GM12878 (cell line): ENCODE data around the gene SHROOM1.

ENCODE experiments used
- BCL11A ChIP-seq: IDR thresholded peaks from 2 replicates; pipeline ENCODE4 v1.6.1; 2011; ENCODE audit warnings: low read depth, low read length
- BHLHE40 ChIP-seq, 2 experiments: fragments of 450-650 bp in 1 of 2; IDR thresholded peaks; 2 replicates each; pipeline ENCODE4 v1.6.1; 2011 to 2017; ENCODE audit warnings: low read depth in 2 of 2, borderline replicate concordance in 1 of 2, improper control_type of control experiment in 1 of 2, low read length in 1 of 2, mild to moderate bottlenecking in 1 of 2
- EZH2 ChIP-seq: IDR thresholded peaks from 2 replicates; pipeline ENCODE4 v1.6.1; 2012; ENCODE audit warnings: low read depth, mild to moderate bottlenecking, control low read depth, inconsistent platforms, low read length, borderline replicate concordance; ENCODE audit not compliant: control insufficient read depth
- HDGF ChIP-seq: fragments of 450-650 bp; IDR thresholded peaks from 2 replicates; pipeline ENCODE4 v1.6.1; 2016; ENCODE audit warnings: antibody characterized with exemption
- NRF1 ChIP-seq: conservative IDR thresholded peaks from 2 replicates; pipeline ENCODE4 v1.6.1; 2011; ENCODE audit warnings: mild to moderate bottlenecking, low read depth, low read length, improper control_type of control experiment
- POLR2A ChIP-seq: IDR thresholded peaks from 2 replicates; pipeline ENCODE4 v1.6.1; 2011; ENCODE audit warnings: low read depth, mild to moderate bottlenecking, low read length
- RAD21 ChIP-seq: IDR thresholded peaks from 2 replicates; pipeline ENCODE4 v1.6.1; 2011; ENCODE audit warnings: mild to moderate bottlenecking, low read depth, low read length, moderate library complexity; ENCODE audit not compliant: insufficient read depth
- TCF7 ChIP-seq: IDR thresholded peaks from 2 replicates; pipeline ENCODE4 v1.6.1; 2014; ENCODE audit warnings: antibody characterized with exemption, borderline replicate concordance
- ZNF384 ChIP-seq: IDR thresholded peaks from 2 replicates; pipeline ENCODE4 v1.6.1; 2012; ENCODE audit warnings: low read depth, mild to moderate bottlenecking, low read length, improper control_type of control experiment, borderline replicate concordance
- TF ChIP-seq, protein P1 (sequence below): fragments of 450-650 bp; IDR thresholded peaks from 2 replicates; pipeline ENCODE4 v1.6.1; 2014; ENCODE audit warnings: mild to moderate bottlenecking
- TF ChIP-seq, protein P2 (sequence below), 3 experiments: IDR thresholded peaks in 2 of 3; conservative IDR thresholded peaks in 1 of 3; 2 replicates each; pipeline ENCODE4 v1.5.1; 2011; ENCODE audit warnings: low read depth in 3 of 3, low read length in 3 of 3, mild to moderate bottlenecking in 3 of 3, control low read depth in 2 of 3, moderate library complexity in 2 of 3, inconsistent platforms in 1 of 3, mixed read lengths in 1 of 3; ENCODE audit not compliant: control insufficient read depth in 2 of 3, insufficient read depth in 1 of 3; ENCODE audit errors: extremely low read depth in 1 of 3
- TF ChIP-seq, protein P3 (sequence below): IDR thresholded peaks from 2 replicates; pipeline ENCODE4 v1.6.1; 2011; ENCODE audit warnings: borderline replicate concordance, low read depth, mild to moderate bottlenecking, moderate library complexity, mixed read lengths, low read length; ENCODE audit not compliant: insufficient read depth; ENCODE audit errors: extremely low read length

DNA sequence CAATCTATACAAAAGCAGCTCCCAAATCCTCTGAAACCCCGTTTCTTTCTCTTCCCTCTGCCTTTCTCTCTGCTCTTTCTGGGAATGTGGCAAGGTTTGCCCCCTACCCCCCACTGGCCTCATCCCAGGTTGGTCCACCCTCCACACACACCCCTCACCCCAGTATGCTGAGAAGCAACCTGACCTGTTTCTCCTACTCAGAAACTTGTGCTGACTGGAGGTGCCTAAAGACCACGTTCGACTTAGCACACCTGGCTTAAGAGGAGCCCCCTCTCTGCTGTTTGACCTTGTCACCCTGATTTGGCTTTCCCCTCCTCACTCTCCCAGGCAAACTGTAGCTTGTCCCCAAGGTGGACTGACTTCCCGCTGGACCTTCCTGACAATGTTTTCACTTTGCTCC is 52.3 kb downstream of the SHROOM1 start:
- no peak for TF ChIP-seq HDGF
- TF ChIP-seq, protein P1, sequence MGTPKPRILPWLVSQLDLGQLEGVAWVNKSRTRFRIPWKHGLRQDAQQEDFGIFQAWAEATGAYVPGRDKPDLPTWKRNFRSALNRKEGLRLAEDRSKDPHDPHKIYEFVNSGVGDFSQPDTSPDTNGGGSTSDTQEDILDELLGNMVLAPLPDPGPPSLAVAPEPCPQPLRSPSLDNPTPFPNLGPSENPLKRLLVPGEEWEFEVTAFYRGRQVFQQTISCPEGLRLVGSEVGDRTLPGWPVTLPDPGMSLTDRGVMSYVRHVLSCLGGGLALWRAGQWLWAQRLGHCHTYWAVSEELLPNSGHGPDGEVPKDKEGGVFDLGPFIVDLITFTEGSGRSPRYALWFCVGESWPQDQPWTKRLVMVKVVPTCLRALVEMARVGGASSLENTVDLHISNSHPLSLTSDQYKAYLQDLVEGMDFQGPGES, result no peak
- TF ChIP-seq ZNF384, result no peak
- TF ChIP-seq BCL11A, result no peak
- no peak for TF ChIP-seq TCF7
- no peak for TF ChIP-seq RAD21
- TF ChIP-seq, protein P2, sequence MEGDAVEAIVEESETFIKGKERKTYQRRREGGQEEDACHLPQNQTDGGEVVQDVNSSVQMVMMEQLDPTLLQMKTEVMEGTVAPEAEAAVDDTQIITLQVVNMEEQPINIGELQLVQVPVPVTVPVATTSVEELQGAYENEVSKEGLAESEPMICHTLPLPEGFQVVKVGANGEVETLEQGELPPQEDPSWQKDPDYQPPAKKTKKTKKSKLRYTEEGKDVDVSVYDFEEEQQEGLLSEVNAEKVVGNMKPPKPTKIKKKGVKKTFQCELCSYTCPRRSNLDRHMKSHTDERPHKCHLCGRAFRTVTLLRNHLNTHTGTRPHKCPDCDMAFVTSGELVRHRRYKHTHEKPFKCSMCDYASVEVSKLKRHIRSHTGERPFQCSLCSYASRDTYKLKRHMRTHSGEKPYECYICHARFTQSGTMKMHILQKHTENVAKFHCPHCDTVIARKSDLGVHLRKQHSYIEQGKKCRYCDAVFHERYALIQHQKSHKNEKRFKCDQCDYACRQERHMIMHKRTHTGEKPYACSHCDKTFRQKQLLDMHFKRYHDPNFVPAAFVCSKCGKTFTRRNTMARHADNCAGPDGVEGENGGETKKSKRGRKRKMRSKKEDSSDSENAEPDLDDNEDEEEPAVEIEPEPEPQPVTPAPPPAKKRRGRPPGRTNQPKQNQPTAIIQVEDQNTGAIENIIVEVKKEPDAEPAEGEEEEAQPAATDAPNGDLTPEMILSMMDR (IDR thresholded peaks at IDR 0.05 in 2 of 3, conservative IDR thresholded peaks at IDR 0.05 in 1 of 3; ENCODE audit: control insufficient read depth in 2 of 3, extremely low read depth in 1 of 3, insufficient read depth in 1 of 3, low read depth in 3 of 3, low read length in 3 of 3), result no peak
- TF ChIP-seq BHLHE40 (IDR thresholded peaks at IDR 0.05; ENCODE audit: borderline replicate concordance in 1 of 2, low read depth in 2 of 2, low read length in 1 of 2), result no peak
- TF ChIP-seq POLR2A, result no peak
- no peak for TF ChIP-seq EZH2
- TF ChIP-seq, protein P3, sequence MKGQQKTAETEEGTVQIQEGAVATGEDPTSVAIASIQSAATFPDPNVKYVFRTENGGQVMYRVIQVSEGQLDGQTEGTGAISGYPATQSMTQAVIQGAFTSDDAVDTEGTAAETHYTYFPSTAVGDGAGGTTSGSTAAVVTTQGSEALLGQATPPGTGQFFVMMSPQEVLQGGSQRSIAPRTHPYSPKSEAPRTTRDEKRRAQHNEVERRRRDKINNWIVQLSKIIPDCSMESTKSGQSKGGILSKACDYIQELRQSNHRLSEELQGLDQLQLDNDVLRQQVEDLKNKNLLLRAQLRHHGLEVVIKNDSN, result no peak
- no peak for TF ChIP-seq NRF1
